Calu3 (cell line): ENCODE measurements around the gene SORBS1. TPM values are rescaled to one million over a fixed set of nuclear protein-coding genes. Genes with fewer than 3 reads are reported as not detected.

Experiments
- BruUV-seq: library from RNA; stranded (reverse); fragments of 400-500 nt; replicated peaks from 2 replicates; lab custom pipeline; 2021; lab: Mats Ljungman, UMichigan
- CTCF ChIA-PET: fragments of 300-600 bp; sonication (Branson Sonifier 250); formaldehyde crosslinking; loops from one replicate; lab custom pipeline; 2022; ENCODE audit warnings: antibody characterized with exemption; lab: Charles Lee
- DNase-seq: peaks from one replicate; pipeline ENCODE4 v3.0.0; 2022
- H3K27ac Mint-ChIP-seq: one replicate; pipeline ENCODE4 v1.8.0; 2022; ENCODE audit warnings: mixed read lengths; ENCODE audit not compliant: unreplicated experiment
- H3K27me3 Mint-ChIP-seq: one replicate; pipeline ENCODE4 v1.8.0; 2022; ENCODE audit warnings: mixed read lengths; ENCODE audit not compliant: unreplicated experiment
- H3K36me3 Mint-ChIP-seq: one replicate; pipeline ENCODE4 v1.8.0; 2022; ENCODE audit warnings: mild to moderate bottlenecking, moderate library complexity, mixed read lengths; ENCODE audit not compliant: insufficient read depth, unreplicated experiment
- H3K4me1 Mint-ChIP-seq: one replicate; pipeline ENCODE4 v1.8.0; 2022; ENCODE audit warnings: mild to moderate bottlenecking, low read depth, mixed read lengths; ENCODE audit not compliant: unreplicated experiment
- H3K4me3 Mint-ChIP-seq: one replicate; pipeline ENCODE4 v1.8.0; 2022; ENCODE audit warnings: mild to moderate bottlenecking, low read depth, moderate library complexity, mixed read lengths; ENCODE audit not compliant: unreplicated experiment
- H3K9me3 Mint-ChIP-seq: one replicate; pipeline ENCODE4 v1.8.0; 2022; ENCODE audit warnings: low read depth, mixed read lengths; ENCODE audit not compliant: unreplicated experiment
- intact Hi-C: fragments of 100-400 bp; cut with micrococcal nuclease; formaldehyde crosslinking; loops from one replicate; pipeline ENCODE4 v1.10.0; 2022; ENCODE audit not compliant: unreplicated experiment
- total RNA-seq: library from RNA; stranded (reverse); gene quantifications from 2 replicates; pipeline ENCODE4 v1.2.3, GENCODE V29; 2022
- TF ChIP-seq, protein P1 (sequence below): fragments of 200-600 bp; IDR thresholded peaks from one replicate; pipeline ENCODE4 v1.8.0; 2022; ENCODE audit warnings: antibody characterized with exemption; ENCODE audit not compliant: unreplicated experiment

SORBS1 gene
- total RNA-seq, 1 experiment from 2014 or later: 2.8 TPM

GRCh38 chr10:95414844-95415485 lies 146.2 kb downstream of the SORBS1 start:
- Mint-ChIP-seq H3K27me3 (no peaks in the 10 kb centered on the region), H3K36me3 (no peaks in the 10 kb centered on the region), H3K4me3 (no peak overlapping the region), H3K27ac (no peak overlapping the region), H3K9me3 (no peaks in the 10 kb centered on the region), H3K4me1 (peaks cover under 1% of the 10 kb centered on the region)
- intact Hi-C loops: no loop called here
- TF ChIP-seq, protein P1, sequence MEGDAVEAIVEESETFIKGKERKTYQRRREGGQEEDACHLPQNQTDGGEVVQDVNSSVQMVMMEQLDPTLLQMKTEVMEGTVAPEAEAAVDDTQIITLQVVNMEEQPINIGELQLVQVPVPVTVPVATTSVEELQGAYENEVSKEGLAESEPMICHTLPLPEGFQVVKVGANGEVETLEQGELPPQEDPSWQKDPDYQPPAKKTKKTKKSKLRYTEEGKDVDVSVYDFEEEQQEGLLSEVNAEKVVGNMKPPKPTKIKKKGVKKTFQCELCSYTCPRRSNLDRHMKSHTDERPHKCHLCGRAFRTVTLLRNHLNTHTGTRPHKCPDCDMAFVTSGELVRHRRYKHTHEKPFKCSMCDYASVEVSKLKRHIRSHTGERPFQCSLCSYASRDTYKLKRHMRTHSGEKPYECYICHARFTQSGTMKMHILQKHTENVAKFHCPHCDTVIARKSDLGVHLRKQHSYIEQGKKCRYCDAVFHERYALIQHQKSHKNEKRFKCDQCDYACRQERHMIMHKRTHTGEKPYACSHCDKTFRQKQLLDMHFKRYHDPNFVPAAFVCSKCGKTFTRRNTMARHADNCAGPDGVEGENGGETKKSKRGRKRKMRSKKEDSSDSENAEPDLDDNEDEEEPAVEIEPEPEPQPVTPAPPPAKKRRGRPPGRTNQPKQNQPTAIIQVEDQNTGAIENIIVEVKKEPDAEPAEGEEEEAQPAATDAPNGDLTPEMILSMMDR: no peak
- no TSS peak for BruUV-seq
- CTCF ChIA-PET: no interaction called here
- DNase-seq: no peak

DNA sequence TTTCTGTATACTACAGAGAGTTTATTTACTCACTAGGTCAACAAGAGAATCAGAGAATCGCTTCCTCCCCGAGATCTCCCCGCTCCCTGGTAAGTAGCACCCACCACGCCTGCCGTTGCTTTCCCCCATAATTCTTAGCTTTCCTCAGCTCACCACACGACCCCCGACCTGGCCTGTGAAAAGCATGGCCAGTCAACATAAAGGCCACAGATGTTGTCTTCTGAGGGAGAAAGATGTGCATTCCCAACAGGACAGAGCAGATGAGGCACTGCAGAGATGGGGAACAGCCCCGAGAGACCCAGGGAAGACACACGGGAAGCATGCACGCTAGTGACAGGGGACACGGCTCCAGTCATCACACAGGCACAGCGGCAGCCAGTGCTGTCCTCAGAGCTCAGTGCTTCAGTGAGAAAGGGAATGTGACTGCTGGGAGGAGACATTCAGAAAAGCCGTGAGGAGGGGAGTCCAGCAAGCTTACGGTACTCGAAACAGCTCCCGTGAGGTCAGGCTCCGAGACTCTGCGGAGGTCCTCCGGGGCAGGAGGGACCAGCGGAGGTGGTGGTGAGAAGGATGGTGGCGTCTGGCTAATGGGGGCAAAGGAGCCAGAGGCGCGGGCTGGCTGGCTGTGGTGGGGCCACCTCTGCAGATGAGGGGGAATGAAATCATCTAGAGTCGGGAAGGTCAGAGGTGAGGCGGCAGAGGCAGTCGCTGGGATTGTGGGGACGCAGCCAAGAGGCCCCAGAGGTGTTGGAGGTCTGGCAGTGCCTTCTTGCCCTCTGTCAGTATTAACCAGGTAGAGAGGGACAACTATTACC lies 146.9 kb downstream of the SORBS1 start:
- Mint-ChIP-seq H3K4me3 (no peak overlapping the region), H3K27ac (no peak overlapping the region), H3K4me1 (peaks cover 8% of the 10 kb centered on the region), H3K9me3 (no peaks in the 10 kb centered on the region), H3K36me3 (no peaks in the 10 kb centered on the region), H3K27me3 (no peaks in the 10 kb centered on the region)
- intact Hi-C loops: no loop called here
- TF ChIP-seq, protein P1: no peak
- DNase-seq: no peak
- BruUV-seq: no TSS peak
- CTCF ChIA-PET: no interaction called here

DNA sequence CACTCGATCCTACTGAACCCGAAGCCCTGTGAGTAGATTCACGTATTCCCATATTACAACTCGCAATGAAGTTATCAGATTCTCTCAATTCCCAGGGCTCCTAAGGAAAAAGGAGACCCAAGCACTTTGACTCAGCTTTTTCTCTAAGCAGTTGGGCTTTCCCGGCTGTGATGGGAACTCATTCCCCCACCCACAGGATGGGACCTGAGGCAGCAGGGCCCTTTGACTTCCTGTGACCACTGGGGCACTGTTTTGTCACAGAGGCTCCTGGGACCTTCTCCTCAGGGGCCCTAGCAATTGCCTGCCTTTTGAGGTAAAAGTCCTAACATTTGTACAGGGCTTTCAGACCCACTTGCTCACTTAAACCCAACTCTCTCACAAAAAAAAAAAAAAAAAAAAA lies 147.6 kb downstream of the SORBS1 start:
- CTCF ChIA-PET: no interaction called here
- intact Hi-C loops: no loop called here
- Mint-ChIP-seq H3K27me3 (no peaks in the 10 kb centered on the region), H3K27ac (no peak overlapping the region), H3K4me1 (peaks cover 15% of the 10 kb centered on the region), H3K9me3 (no peaks in the 10 kb centered on the region), H3K36me3 (no peaks in the 10 kb centered on the region), H3K4me3 (no peak overlapping the region)
- no TSS peak for BruUV-seq
- TF ChIP-seq, protein P1: no peak
- no peak for DNase-seq

- H3K4me1 Mint-ChIP-seq: peaks cover 18% of the 10 kb centered on the region
- H3K27me3 Mint-ChIP-seq: no peaks in the 10 kb centered on the region
- no peaks in the 10 kb centered on the region for H3K36me3 Mint-ChIP-seq
- H3K9me3 Mint-ChIP-seq: no peaks in the 10 kb centered on the region
- DNase-seq: no peak
- BruUV-seq: no TSS peak
- H3K27ac Mint-ChIP-seq: no peak overlapping the region
- CTCF ChIA-PET: no interaction called here
- TF ChIP-seq, protein P1: no peak
- intact Hi-C loops: no loop called here
- no peak overlapping the region for H3K4me3 Mint-ChIP-seq
Observed at GRCh38 chr10:95411635-95412034, 149.5 kb downstream of the SORBS1 start.
